Epithelial cell of proximal tubule (primary cell): ENCODE measurements around the gene SPAG16. TPM values are rescaled to one million over a fixed set of nuclear protein-coding genes. Genes with fewer than 3 reads are reported as not detected.

ENCODE experiments used
- DNase-seq: peaks from one replicate; pipeline ENCODE4 v3.0.0-alpha.2; 2011; ENCODE audit warnings: low read depth
- H3K4me3 ChIP-seq: 2 replicates; pipeline ENCODE4 v1.5.1; 2011; ENCODE audit warnings: low read depth, mild to moderate bottlenecking, low read length
- CTCF ChIP-seq: conservative IDR thresholded peaks from 2 replicates; pipeline ENCODE4 v1.5.1; 2012; ENCODE audit warnings: low read depth, mild to moderate bottlenecking, low read length
- total RNA-seq: library from RNA; depleted of rRNA; stranded (reverse); fragments of >200 nt; gene quantifications from 2 replicates; pipeline ENCODE4 v1.2.3, GENCODE V29; 2015

The SPAG16 gene
- total RNA-seq, 1 donor from 2014 or later = 25.5 TPM

- no peak for DNase-seq
- H3K4me3 ChIP-seq = no peak overlapping the region
- no peak for TF ChIP-seq CTCF
These were observed 962.2 kb downstream of the SPAG16 start for GRCh38 chr2:214246417-214246816.

- DNase-seq = no peak
- no peak overlapping the region for H3K4me3 ChIP-seq
- TF ChIP-seq CTCF = no peak
These were observed 963.3 kb downstream of the SPAG16 start for GRCh38 chr2:214247531-214247930.

- no peak for DNase-seq
- TF ChIP-seq CTCF = no peak
- H3K4me3 ChIP-seq = no peak overlapping the region
These were observed 970.8 kb downstream of the SPAG16 start for GRCh38 chr2:214255046-214255445.

- no peak for TF ChIP-seq CTCF
- no peak for DNase-seq
- H3K4me3 ChIP-seq = no peak overlapping the region
These were observed 977.4 kb downstream of the SPAG16 start for GRCh38 chr2:214261683-214262082.

- TF ChIP-seq CTCF = no peak
- no peak overlapping the region for H3K4me3 ChIP-seq
- no peak for DNase-seq
These were observed 979.9 kb downstream of the SPAG16 start for GRCh38 chr2:214264171-214264570.

- no peak for TF ChIP-seq CTCF
- H3K4me3 ChIP-seq = no peak overlapping the region
- no peak for DNase-seq
These were observed 981.8 kb downstream of the SPAG16 start for GRCh38 chr2:214265991-214266489.

GRCh38 chr2:214277880-214278279 lies 993.6 kb downstream of the SPAG16 start:
- TF ChIP-seq CTCF = no peak
- DNase-seq = no peak
- H3K4me3 ChIP-seq = no peak overlapping the region
